ENCODE data around the gene BIRC6. TPM values are rescaled to one million over a fixed set of nuclear protein-coding genes. Genes with fewer than 3 reads are reported as not detected.

BIRC6 gene
- total and polyA plus RNA-seq, 8 donors, result 12.4 to 58.3 (median 46.7) TPM

DNA sequence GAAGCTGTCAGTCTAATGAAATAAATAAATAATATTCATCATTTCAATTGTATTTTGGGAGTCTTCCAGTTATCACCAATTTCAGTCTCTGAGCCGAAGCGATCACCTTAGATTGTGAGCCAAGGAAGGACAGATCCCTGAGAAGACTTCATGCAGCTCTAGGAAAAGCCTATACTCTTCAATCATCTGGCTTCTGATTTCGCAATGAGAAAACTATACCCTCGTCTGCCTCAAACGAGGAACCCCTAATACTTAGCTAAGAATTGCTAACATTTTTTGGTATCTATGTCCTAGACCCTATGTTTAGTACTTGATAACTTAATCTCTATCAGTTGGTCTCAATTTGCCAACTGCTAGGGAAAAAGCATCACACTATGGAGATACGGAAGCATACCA lies 266.5 kb downstream of the BIRC6 start:
- ATAC-seq, result no peak

DNA sequence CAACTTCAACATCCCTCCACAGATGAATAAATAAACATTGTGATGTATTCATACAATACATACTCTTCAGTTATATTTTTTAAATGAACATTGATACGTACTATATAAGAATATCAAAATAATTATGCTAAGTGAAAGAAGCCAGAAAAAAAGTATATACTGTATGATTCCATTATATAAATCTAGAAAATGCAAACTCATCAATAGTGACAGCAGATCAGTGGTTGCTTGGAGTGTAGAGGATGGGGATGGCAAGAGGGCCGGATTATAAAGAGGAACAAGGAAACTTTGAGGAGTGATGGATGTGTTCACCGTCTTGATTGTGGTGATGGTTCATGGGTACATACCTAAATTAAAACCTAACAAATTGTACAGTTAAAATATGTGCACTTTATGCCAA lies 268.0 kb downstream of the BIRC6 start:
- H3K9me3 ChIP-seq, result no peaks in the 10 kb centered on the region
- WGBS, 2 donors, result 75 to 89% methylated on average over 3 of the region's 3 CpGs
- H3K4me3 ChIP-seq, result no peak overlapping the region
- TF ChIP-seq, protein P1, sequence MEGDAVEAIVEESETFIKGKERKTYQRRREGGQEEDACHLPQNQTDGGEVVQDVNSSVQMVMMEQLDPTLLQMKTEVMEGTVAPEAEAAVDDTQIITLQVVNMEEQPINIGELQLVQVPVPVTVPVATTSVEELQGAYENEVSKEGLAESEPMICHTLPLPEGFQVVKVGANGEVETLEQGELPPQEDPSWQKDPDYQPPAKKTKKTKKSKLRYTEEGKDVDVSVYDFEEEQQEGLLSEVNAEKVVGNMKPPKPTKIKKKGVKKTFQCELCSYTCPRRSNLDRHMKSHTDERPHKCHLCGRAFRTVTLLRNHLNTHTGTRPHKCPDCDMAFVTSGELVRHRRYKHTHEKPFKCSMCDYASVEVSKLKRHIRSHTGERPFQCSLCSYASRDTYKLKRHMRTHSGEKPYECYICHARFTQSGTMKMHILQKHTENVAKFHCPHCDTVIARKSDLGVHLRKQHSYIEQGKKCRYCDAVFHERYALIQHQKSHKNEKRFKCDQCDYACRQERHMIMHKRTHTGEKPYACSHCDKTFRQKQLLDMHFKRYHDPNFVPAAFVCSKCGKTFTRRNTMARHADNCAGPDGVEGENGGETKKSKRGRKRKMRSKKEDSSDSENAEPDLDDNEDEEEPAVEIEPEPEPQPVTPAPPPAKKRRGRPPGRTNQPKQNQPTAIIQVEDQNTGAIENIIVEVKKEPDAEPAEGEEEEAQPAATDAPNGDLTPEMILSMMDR (IDR thresholded peaks at IDR 0.05), result no peak
- no peak for DNase-seq
- H3K27ac ChIP-seq, result no peak overlapping the region
- intact Hi-C loops (cut with DNase I), result no loop called here
- peaks cover 0 to 7% (median 6%) of the 10 kb centered on the region in 3 donors for H3K4me1 ChIP-seq
- no peaks in the 10 kb centered on the region for H3K27me3 ChIP-seq
- ATAC-seq, result no peak
- FAIRE-seq, result no peak
- peaks cover 0 to 3% (median 0%) of the 10 kb centered on the region in 3 donors for H3K36me3 ChIP-seq

More for the DNA sequence above, 266.5 kb downstream of the BIRC6 start:
- DNase-seq, result no peak
- H3K27me3 ChIP-seq, result no peaks in the 10 kb centered on the region
- no peaks in the 10 kb centered on the region for H3K4me1 ChIP-seq
- intact Hi-C loops (cut with DNase I), result no loop called here
- TF ChIP-seq, protein P1 (IDR thresholded peaks at IDR 0.05), result no peak
- peaks cover 0 to 8% (median 0%) of the 10 kb centered on the region in 3 donors for H3K36me3 ChIP-seq
- WGBS, 2 donors, result 91 to 92% methylated on average over 6 of the region's 6 CpGs
- H3K9me3 ChIP-seq, result no peaks in the 10 kb centered on the region
- no peak for FAIRE-seq
- no peak overlapping the region for H3K4me3 ChIP-seq
- no peak overlapping the region for H3K27ac ChIP-seq

GRCh38 chr2:32626639-32627221 lies 269.9 kb downstream of the BIRC6 start:
- Histone ChIP-seq H3K9me3 (no peaks in the 10 kb centered on the region), H3K4me1 (peaks cover 0 to 7% (median 6%) of the 10 kb centered on the region in 3 donors), H3K36me3 (peaks cover 0 to 8% (median 4%) of the 10 kb centered on the region in 3 donors), H3K27ac (no peak overlapping the region), H3K27me3 (no peaks in the 10 kb centered on the region), H3K4me3 (no peak overlapping the region)
- 50 to 57% methylated on average over 13 of the region's 13 CpGs for WGBS, 2 donors
- TF ChIP-seq, protein P1 (IDR thresholded peaks at IDR 0.05), result no peak
- DNase-seq (no peak), ATAC-seq (no peak), FAIRE-seq (no peak)
- intact Hi-C loops (cut with DNase I), result no loop called here

GRCh38 chr2:32627441-32627813 lies 270.6 kb downstream of the BIRC6 start:
- H3K9me3 ChIP-seq, result no peaks in the 10 kb centered on the region
- intact Hi-C loops (cut with DNase I), result no loop called here
- ATAC-seq (peak; percentile 51 to 76 (median 61)), FAIRE-seq (no peak), DNase-seq (peak in 4 of 6 donors; percentile 29 to 66 (median 50))
- H3K4me1 ChIP-seq, result peaks cover 0 to 7% (median 6%) of the 10 kb centered on the region in 3 donors
- peak overlapping the region; percentile 60 to 80 (median 68) for H3K4me3 ChIP-seq
- TF ChIP-seq, protein P1 (IDR thresholded peaks at IDR 0.05), result peak in 1 of 4 donors; percentile 10
- 1% methylated on average over 16 of the region's 16 CpGs for WGBS, 2 donors
- H3K27ac ChIP-seq, result peak overlapping the region in 3 of 4 donors; percentile 2 to 63 (median 20)
- peaks cover 0 to 8% (median 4%) of the 10 kb centered on the region in 3 donors for H3K36me3 ChIP-seq
- H3K27me3 ChIP-seq, result no peaks in the 10 kb centered on the region
